Glomerular visceral epithelial cell (primary cell): ENCODE data around the gene ART3.

Source experiments
- DNase-seq: peaks from one replicate; pipeline ENCODE4 v3.0.0-alpha.2; 2016; ENCODE audit errors: extremely low spot score

The ART3 gene

DNA sequence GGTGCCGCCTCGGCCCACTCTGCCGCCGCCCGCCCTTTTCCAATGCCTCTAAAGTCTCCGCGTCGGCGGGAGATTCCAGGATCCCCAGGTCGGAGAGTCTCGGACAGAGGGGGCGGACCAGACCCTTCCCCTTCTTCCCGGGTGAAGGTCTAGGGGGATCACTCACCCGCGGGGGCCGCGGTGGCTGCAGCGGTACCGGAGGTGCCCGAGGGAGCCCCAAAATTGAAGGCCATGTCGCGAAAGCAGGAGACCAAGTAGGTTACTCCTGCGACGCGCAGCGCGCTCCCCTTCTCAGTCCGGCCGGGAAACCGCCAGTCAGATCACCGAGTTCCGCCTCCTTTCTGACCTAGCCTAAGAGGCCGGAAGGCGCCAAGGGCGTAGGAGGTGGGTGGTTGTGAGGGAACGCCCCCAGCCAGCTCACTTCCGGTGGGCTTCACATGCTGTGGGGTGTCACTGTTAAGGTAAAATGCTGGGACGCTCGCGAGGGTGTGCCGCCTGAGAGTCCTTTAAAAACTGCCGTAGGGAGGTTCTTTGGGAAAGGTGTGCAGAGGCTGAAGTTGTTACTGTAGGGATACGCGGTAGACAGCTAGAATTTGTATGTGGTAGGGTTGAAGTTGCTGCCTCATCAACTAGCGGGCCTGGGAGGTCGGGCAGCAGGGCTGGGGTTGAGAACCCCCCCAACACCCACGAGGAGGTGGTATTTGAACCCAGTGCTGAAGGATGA is 73.8 kb downstream of the ART3 start, which contains the start of gene NUP54:
Gene NUP54 (minus strand): TSS at position 256 of the 724 bp plus-strand sequence. CDS start 23 bp downstream, at position 233.
- DNase-seq, result peak; percentile 94

DNA sequence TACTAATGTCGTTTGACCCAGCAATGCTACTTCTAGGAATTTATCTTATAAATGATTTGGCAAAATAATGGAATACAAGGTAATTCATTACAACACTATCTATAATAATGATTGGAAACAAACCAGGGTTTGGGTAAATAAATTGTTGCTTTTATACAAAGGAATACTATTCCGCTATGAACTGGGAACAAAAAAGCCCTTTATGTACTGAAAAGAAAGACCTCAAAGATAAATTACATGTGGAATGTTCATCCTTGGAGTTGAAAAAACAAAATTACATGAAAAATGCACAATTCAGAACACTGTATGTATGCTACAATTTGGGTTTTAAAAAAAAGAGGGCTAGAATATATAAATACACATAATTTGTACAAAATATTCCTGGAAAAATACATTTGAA is 78.8 kb downstream of the ART3 start:
- no peak for DNase-seq

DNA sequence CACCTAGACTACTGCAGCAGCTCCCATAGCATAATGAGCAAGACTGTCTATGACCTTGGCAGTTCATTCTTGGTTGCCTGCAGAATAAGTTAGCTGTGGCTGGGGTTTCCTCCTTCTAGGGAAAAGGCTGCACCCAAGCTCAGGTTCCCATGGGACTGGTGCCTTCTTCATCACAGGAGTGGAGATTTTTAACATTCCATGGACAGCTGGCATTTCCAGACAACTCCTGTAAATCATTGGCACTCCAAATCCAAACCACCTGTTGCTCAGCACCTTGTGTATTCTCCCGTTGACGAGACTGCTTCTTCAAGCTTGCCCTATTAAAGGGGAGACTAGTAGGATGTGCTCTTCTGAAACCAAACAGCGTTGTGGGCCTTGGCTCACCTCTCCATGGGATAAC is 81.5 kb downstream of the ART3 start:
- no peak for DNase-seq

DNA sequence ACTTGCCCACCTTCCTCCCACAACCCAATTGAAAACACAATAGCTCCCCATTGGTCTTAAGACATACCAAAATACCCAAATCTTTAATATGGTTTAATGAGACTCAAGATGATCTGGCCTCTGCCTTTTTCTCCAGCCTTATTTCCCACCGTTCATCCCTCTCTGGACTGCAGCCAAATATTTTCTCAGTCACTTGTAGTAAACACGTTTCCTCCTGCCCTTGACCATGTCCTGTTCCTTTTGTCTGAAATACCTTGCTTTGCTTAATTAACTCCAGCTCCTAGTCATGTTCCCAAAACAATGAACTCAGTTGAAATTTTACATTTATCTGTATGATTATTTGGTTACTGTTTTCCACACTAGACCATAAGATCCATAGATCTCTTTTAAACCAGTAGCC is 82.1 kb downstream of the ART3 start:
- DNase-seq, result no peak

DNA sequence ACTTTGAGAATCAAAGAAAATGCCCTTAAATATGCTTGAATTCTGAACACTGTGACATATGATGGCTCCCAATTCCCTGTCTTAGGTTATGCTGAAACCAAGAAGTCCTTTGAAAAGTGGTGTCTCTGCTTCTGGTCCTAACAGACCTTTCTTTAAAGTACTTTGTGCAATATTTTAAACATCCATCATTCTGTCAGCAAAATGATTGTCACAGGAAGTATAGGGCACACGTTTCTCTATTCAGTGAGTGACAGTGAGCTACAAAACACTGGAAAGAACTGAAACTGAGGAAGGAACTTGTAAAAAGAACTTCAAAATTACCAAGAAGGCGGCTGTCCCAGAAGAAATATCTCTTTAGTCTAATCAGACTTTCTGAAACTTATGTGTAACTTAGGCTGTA is 85.8 kb downstream of the ART3 start:
- no peak for DNase-seq
